Measurements from ENCODE around the gene DNASE1L2.

DNA sequence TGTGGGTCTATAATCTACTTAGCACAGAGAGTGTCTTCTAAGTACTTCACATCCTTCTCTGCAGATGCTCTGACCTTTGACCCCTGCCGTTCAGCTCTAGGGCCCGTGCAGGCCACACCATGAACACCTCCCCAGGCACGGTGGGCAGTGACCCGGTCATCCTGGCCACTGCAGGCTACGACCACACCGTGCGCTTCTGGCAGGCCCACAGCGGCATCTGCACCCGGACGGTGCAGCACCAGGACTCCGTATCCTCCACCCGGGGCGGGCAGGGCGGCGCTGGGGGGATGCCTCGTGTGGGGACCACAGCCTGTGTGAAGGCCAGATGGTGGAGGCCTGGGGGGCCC, 30.3 kb upstream of the DNASE1L2 start:
- TF ChIP-seq, protein P1, sequence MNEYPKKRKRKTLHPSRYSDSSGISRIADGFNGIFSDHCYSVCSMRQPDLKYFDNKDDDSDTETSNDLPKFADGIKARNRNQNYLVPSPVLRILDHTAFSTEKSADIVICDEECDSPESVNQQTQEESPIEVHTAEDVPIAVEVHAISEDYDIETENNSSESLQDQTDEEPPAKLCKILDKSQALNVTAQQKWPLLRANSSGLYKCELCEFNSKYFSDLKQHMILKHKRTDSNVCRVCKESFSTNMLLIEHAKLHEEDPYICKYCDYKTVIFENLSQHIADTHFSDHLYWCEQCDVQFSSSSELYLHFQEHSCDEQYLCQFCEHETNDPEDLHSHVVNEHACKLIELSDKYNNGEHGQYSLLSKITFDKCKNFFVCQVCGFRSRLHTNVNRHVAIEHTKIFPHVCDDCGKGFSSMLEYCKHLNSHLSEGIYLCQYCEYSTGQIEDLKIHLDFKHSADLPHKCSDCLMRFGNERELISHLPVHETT (tag by site-specific recombination; IDR thresholded peaks at IDR 0.05) = no peak
- TF ChIP-seq ZBTB17 (tag by site-specific recombination; IDR thresholded peaks at IDR 0.05) (no peak), ZNF354C (tag by site-specific recombination; IDR thresholded peaks at IDR 0.05; ENCODE audit: borderline replicate concordance, low read depth) (no peak), CTCF (tag by site-specific recombination; IDR thresholded peaks at IDR 0.05) (no peak)

Measured in HEK293 (cell line).